Gastrocnemius medialis (tissue), 4 donors: ENCODE results near the gene SDHC. TPM values are rescaled to one million over a fixed set of nuclear protein-coding genes. Genes with fewer than 3 reads are reported as not detected.

ENCODE experiments used
- ATAC-seq, 2 donors: fragments of 150-250 bp; one replicate each; pipeline ENCODE4 v1.9.1; 2016
- DNase-seq, 2 donors: peaks; one replicate each; pipeline ENCODE4 v3.0.0-alpha.2; 2019
- H3K27ac ChIP-seq, 4 donors: fragments of 200-600 bp; sonication (generic); 1 replicate in 1 of 4; 2 replicates in 3 of 4; pipeline ENCODE4 v1.5.1; 2016 to 2018; ENCODE audit warnings: mild to moderate bottlenecking in 2 of 4, moderate library complexity in 1 of 4
- H3K27me3 ChIP-seq, 3 donors: fragments of 200-600 bp; sonication (generic) in 2 of 3; 1 replicate in 1 of 3; 2 replicates in 2 of 3; pipeline versions ENCODE4 v1.5.1 to v1.6.0; 2016 to 2019; ENCODE audit warnings: mild to moderate bottlenecking in 1 of 3, moderate library complexity in 1 of 3
- H3K36me3 ChIP-seq, 2 donors: fragments of 200-600 bp; sonication (generic) in 1 of 2; one replicate each; pipeline ENCODE4 v1.5.1; 2017 to 2018
- H3K4me1 ChIP-seq, 2 donors: fragments of 200-600 bp; sonication (generic) in 1 of 2; one replicate each; pipeline ENCODE4 v1.5.1; 2016 to 2017; ENCODE audit warnings: mild to moderate bottlenecking in 2 of 2
- H3K4me3 ChIP-seq, 4 donors: fragments of 200-600 bp; sonication (generic) in 3 of 4; 1 replicate in 1 of 4; 2 replicates in 3 of 4; pipeline ENCODE4 v1.5.1; 2016 to 2019; ENCODE audit warnings: mild to moderate bottlenecking in 2 of 4
- H3K9me3 ChIP-seq, 3 donors: fragments of 200-600 bp; sonication (generic) in 2 of 3; 1 replicate in 1 of 3; 2 replicates in 2 of 3; pipeline ENCODE4 v1.5.1; 2016 to 2019
- CTCF ChIP-seq, 5 experiments: fragments of 450-650 bp in 3 of 5; fragments of 200-600 bp in 2 of 5; sonication (generic) in 2 of 5; IDR thresholded peaks in 4 of 5; conservative IDR thresholded peaks in 1 of 5; 1 replicate in 4 of 5; 2 replicates in 1 of 5; pipeline ENCODE4 v1.5.1; 2016 to 2019; ENCODE audit warnings: antibody characterized with exemption in 5 of 5, mild to moderate bottlenecking in 3 of 5, moderate library complexity in 3 of 5
- POLR2A ChIP-seq, 2 donors: fragments of 450-650 bp; IDR thresholded peaks; one replicate each; pipeline ENCODE4 v1.6.1; 2017; ENCODE audit warnings: antibody characterized with exemption in 2 of 2, mild to moderate bottlenecking in 2 of 2, moderate library complexity in 2 of 2
- in situ Hi-C, 4 donors: fragments of 200-750 bp; cut with MboI; loops; one replicate each; pipeline versions ENCODE4 v1.15.0 to v1.8.0; 2017; ENCODE audit warnings: low sequenced_read_pairs in 4 of 4
- intact Hi-C: fragments of 100-400 bp; cut with DNase I; formaldehyde crosslinking; loops from one replicate; pipeline ENCODE4 v1.15.1; 2023; ENCODE audit warnings: low total_unique reads
- total RNA-seq, 4 donors: library from RNA; depleted of rRNA; stranded (reverse); fragments of >200 nt; gene quantifications; one replicate each; pipeline versions ENCODE4 v1.1.0 to v1.2.3, GENCODE V29; 2016

The SDHC gene
- total RNA-seq, 4 donors from 2014 or later, result 47.5 to 112 (median 63.8) TPM

DNA sequence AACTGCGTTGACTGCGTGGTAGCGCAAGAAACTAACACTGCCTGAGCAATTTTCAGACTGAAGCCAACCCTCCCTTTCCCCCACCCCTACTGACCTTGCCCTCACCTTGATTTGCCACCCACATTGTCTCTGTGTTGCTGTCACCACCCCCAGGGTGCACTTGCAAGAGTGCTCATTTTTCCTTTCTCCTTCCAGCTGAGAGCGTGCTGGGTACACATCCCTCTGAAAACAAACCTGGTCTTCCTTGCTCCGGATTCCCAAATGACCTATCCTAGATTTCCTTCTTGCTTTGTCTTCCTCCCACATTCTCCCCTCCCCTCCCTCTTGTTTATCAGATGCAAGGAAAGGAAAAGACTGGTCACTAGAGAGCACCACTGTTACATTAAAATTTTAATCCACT is 28.7 kb upstream of the SDHC start:
- no peak for TF ChIP-seq POLR2A (IDR thresholded peaks at IDR 0.05)
- no peak for TF ChIP-seq CTCF (IDR thresholded peaks at IDR 0.05 in 4 of 5, conservative IDR thresholded peaks at IDR 0.05 in 1 of 5)
- in situ Hi-C loops, result no loop called here
- DNase-seq (no peak), ATAC-seq (no peak)
- Histone ChIP-seq H3K4me1 (no peaks in the 10 kb centered on the region), H3K4me3 (no peak overlapping the region), H3K27me3 (no peaks in the 10 kb centered on the region), H3K27ac (no peak overlapping the region), H3K9me3 (no peaks in the 10 kb centered on the region), H3K36me3 (no peaks in the 10 kb centered on the region)
- intact Hi-C loops, result no loop called here

- DNase-seq (no peak), ATAC-seq (no peak)
- no peak for TF ChIP-seq POLR2A (IDR thresholded peaks at IDR 0.05)
- no peak for TF ChIP-seq CTCF (IDR thresholded peaks at IDR 0.05 in 4 of 5, conservative IDR thresholded peaks at IDR 0.05 in 1 of 5)
- no peaks in the 10 kb centered on the region for H3K27me3 ChIP-seq
- H3K27ac ChIP-seq, result no peak overlapping the region
- no peaks in the 10 kb centered on the region for H3K36me3 ChIP-seq
- no peaks in the 10 kb centered on the region for H3K4me1 ChIP-seq
- no peak overlapping the region for H3K4me3 ChIP-seq
- H3K9me3 ChIP-seq, result no peaks in the 10 kb centered on the region
- intact Hi-C loops (no loop called here), in situ Hi-C loops (no loop called here)
Observed at GRCh38 chr1:161287482-161288054, 26.6 kb upstream of the SDHC start.

GRCh38 chr1:161290779-161291178 is 23.4 kb upstream of the SDHC start:
- Histone ChIP-seq H3K27ac (no peak overlapping the region), H3K9me3 (no peaks in the 10 kb centered on the region), H3K36me3 (no peaks in the 10 kb centered on the region), H3K27me3 (no peaks in the 10 kb centered on the region), H3K4me1 (no peaks in the 10 kb centered on the region), H3K4me3 (no peak overlapping the region)
- intact Hi-C loops (loop anchor here (2.0 kb wide), 1 partner anchor 64 kb away; the partner anchor contains the start of gene TOMM40L), in situ Hi-C loops (loop anchor here in 1 of 4 donors (10.0 kb wide), 1 partner anchor 56 kb away; the partner anchor contains the start of gene NR1I3)
- TF ChIP-seq POLR2A (IDR thresholded peaks at IDR 0.05), result no peak
- ATAC-seq (no peak), DNase-seq (no peak)

GRCh38 chr1:161297415-161297814 is 16.8 kb upstream of the SDHC start:
- TF ChIP-seq CTCF (IDR thresholded peaks at IDR 0.05 in 4 of 5, conservative IDR thresholded peaks at IDR 0.05 in 1 of 5) (no peak), POLR2A (IDR thresholded peaks at IDR 0.05) (no peak)
- ATAC-seq (no peak), DNase-seq (no peak)
- Histone ChIP-seq H3K4me1 (no peaks in the 10 kb centered on the region), H3K27ac (no peak overlapping the region), H3K36me3 (no peaks in the 10 kb centered on the region), H3K27me3 (no peaks in the 10 kb centered on the region), H3K4me3 (no peak overlapping the region), H3K9me3 (no peaks in the 10 kb centered on the region)
- intact Hi-C loops (no loop called here), in situ Hi-C loops (loop anchor here in 1 of 4 donors (10.0 kb wide), 1 partner anchor 63 kb away; the partner anchor contains the start of gene NR1I3)

DNA sequence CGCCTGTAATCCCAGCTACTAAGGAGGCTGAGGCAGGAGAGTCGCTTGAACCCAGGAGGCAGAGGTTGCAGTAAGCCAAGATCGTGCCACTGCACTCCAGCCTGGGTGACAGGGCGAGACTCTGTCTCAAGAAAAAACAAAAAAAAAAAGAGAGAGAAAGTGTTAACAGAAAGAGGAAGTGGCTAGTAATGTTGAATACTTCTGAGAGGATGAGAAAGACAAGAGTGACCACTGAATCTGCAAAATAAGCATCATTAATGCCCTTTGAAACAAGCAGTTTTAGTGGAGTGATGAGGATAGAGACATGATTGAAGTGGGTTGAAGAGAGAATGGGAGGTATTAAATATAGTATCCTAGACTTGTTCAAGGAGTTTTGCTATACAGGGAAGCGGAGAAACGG is 16.1 kb upstream of the SDHC start:
- Histone ChIP-seq H3K27ac (no peak overlapping the region), H3K4me1 (no peaks in the 10 kb centered on the region), H3K36me3 (no peaks in the 10 kb centered on the region), H3K4me3 (no peak overlapping the region), H3K9me3 (no peaks in the 10 kb centered on the region), H3K27me3 (no peaks in the 10 kb centered on the region)
- intact Hi-C loops, result no loop called here
- TF ChIP-seq CTCF (IDR thresholded peaks at IDR 0.05 in 4 of 5, conservative IDR thresholded peaks at IDR 0.05 in 1 of 5) (no peak), POLR2A (IDR thresholded peaks at IDR 0.05) (no peak)
- DNase-seq, result no peak
- ATAC-seq, result no peak
- in situ Hi-C loops, result loop anchor here in 1 of 4 donors (10.0 kb wide), 1 partner anchor 63 kb away; the partner anchor contains the start of gene NR1I3
